Activated CD4-positive, alpha-beta T cell treated with anti-CD3 and anti-CD28 coated beads for 1 hour (primary cell): ENCODE results near the gene KAT14.
"Not testable (repeated sequence)": the region's sequence is repeated elsewhere in the genome, so short reads cannot be mapped to it uniquely, and the experiment has no call there.

ENCODE experiments used
- DNase-seq: peaks from one replicate; pipeline ENCODE4 v3.0.0-alpha.2; 2020

The KAT14 gene

GRCh38 chr20:18224968-18225568, 87.4 kb downstream of the KAT14 start:
- DNase-seq = no peak

- no peak for DNase-seq
Observed at GRCh38 chr20:18225632-18226031, 88.0 kb downstream of the KAT14 start.

DNA sequence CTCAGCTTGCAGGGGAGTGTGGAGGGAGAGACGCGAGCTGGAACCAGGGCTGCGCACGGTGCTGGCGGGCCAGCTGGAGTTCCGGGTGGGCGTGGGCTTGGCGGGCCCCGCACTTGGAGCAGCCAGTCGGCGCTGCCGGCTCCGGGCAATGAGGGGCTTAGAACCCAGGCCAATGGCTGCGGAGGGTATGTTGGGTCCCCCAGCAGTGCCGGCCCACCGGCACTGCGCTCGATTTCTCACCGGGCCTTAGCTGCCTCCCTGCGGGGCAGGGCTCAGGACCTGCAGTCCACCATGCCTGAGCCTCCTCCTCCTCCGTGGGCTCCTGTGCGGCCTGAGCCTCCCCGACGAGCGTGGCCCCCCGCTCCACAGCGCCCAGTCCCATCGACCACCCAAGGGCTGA, 89.1 kb downstream of the KAT14 start:
- DNase-seq = not testable (repeated sequence)

GRCh38 chr20:18233408-18233943, 95.8 kb downstream of the KAT14 start:
- DNase-seq = no peak
